ENCODE data around the gene TNFSF8. TPM values are rescaled to one million over a fixed set of nuclear protein-coding genes. Genes with fewer than 3 reads are reported as not detected.

TNFSF8 gene
- total RNA-seq, 1 experiment from 2014 or later: not detected

DNA sequence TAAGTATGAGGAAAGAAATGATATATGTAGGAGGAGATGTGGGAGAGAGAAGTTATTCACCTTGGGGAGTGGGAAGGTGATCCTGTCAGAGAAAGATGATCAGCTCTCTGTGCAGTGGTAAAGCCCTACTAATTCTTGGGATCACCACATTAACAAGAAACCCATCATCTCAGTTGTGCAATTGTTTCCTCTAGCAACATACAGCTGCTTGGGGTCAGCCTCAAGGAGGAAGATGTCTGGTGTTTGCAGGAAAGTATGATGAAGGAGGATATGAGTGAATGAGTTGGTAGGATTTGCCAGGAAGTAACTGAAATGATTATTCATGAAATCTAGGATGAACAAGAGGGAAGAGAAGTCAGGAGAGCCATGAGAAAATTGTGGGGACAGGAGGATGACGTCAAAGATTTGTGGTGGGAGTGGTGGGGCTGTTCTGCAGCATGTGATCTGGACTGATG, 50.1 kb downstream of the TNFSF8 start:
- intact Hi-C loops (cut with micrococcal nuclease; ENCODE audit: unreplicated experiment): loop anchor here (5.0 kb wide), 1 partner anchor 73 kb away; the partner anchor contains the start of gene TNFSF15

DNA sequence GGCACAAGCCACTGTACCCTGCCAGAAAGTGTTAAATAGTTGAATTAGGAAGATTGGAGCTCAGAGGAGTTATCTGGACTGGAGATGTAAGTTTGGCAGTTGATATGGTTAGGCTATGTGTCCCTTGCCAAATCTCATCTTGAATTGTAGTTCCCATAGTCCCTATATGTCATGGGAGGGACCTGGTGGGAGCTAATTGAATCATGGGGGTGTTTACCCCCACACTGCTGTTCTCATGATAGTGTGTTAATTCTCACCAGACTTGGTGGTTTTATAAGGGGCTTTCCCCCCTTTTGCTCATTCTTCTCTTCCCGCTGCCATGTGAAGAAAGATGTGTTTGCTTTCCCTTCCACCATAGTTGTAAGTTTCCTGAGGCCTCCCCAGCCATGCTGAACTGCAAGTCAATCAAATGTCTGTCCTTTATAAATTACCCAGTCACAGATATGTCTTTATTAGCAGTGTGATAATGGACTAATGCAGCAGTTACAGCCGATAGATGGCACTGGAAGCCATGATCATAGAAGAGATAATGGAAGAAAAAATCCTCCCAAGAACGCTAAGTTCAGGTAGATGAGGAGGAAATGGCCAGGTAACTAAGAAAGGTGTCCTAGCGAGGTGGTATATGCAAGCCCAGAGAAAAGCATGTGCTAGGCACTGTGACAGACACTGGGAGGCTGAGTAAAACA, 51.4 kb downstream of the TNFSF8 start:
- Mint-ChIP-seq H3K27ac (ENCODE audit: unreplicated experiment) (no peak overlapping the region), H3K4me1 (ENCODE audit: low read depth, unreplicated experiment) (no peaks in the 10 kb centered on the region), H3K36me3 (ENCODE audit: insufficient read depth, unreplicated experiment) (no peaks in the 10 kb centered on the region), H3K9me3 (ENCODE audit: low read depth, unreplicated experiment) (peaks cover 4% of the 10 kb centered on the region), H3K27me3 (ENCODE audit: unreplicated experiment) (no peaks in the 10 kb centered on the region), H3K4me3 (ENCODE audit: low read depth, unreplicated experiment) (no peak overlapping the region)
- BruUV-seq (replicated peaks): no TSS peak
- no peak for DNase-seq
- TF ChIP-seq, protein P1, sequence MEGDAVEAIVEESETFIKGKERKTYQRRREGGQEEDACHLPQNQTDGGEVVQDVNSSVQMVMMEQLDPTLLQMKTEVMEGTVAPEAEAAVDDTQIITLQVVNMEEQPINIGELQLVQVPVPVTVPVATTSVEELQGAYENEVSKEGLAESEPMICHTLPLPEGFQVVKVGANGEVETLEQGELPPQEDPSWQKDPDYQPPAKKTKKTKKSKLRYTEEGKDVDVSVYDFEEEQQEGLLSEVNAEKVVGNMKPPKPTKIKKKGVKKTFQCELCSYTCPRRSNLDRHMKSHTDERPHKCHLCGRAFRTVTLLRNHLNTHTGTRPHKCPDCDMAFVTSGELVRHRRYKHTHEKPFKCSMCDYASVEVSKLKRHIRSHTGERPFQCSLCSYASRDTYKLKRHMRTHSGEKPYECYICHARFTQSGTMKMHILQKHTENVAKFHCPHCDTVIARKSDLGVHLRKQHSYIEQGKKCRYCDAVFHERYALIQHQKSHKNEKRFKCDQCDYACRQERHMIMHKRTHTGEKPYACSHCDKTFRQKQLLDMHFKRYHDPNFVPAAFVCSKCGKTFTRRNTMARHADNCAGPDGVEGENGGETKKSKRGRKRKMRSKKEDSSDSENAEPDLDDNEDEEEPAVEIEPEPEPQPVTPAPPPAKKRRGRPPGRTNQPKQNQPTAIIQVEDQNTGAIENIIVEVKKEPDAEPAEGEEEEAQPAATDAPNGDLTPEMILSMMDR (IDR thresholded peaks at IDR 0.05; ENCODE audit: unreplicated experiment): no peak
- CTCF ChIA-PET: no interaction called here
- intact Hi-C loops (cut with micrococcal nuclease; ENCODE audit: unreplicated experiment): no loop called here

More for the DNA sequence above, 50.1 kb downstream of the TNFSF8 start:
- no TSS peak for BruUV-seq (replicated peaks)
- H3K27me3 Mint-ChIP-seq (ENCODE audit: unreplicated experiment): no peaks in the 10 kb centered on the region
- CTCF ChIA-PET: no interaction called here
- H3K27ac Mint-ChIP-seq (ENCODE audit: unreplicated experiment): no peak overlapping the region
- H3K36me3 Mint-ChIP-seq (ENCODE audit: insufficient read depth, unreplicated experiment): peaks cover 8% of the 10 kb centered on the region
- peaks cover 10% of the 10 kb centered on the region for H3K4me1 Mint-ChIP-seq (ENCODE audit: low read depth, unreplicated experiment)
- DNase-seq: no peak
- TF ChIP-seq, protein P1 (IDR thresholded peaks at IDR 0.05; ENCODE audit: unreplicated experiment): no peak
- peaks cover 4% of the 10 kb centered on the region for H3K9me3 Mint-ChIP-seq (ENCODE audit: low read depth, unreplicated experiment)
- no peak overlapping the region for H3K4me3 Mint-ChIP-seq (ENCODE audit: low read depth, unreplicated experiment)

DNA sequence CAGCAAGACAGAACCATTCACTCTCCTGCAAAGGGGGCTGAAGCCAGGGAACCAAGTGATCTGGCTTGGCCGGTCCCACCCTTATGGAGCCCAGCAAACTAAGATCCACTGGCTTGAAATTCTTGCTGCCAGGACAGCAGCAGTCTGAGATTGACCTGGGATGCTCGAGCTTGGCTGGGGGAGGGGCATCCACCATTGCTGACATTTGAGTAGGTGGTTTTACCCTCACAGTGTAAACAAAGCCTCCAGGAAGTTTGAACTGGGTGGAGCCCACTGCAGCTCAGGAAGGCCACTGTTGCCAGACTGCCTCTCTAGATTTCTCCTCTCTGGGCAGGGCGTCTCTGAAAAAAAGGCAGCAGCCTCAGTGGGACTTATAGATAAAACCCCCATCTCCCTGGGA, 60.5 kb downstream of the TNFSF8 start:
- CTCF ChIA-PET: interaction anchor here (1.4 kb wide), 1 partner anchor 64 kb away, joined by 3 read pairs; the partner anchor contains the start of gene TNFSF15
- peak; percentile 61 for DNase-seq
- Mint-ChIP-seq H3K36me3 (ENCODE audit: insufficient read depth, unreplicated experiment) (no peaks in the 10 kb centered on the region), H3K9me3 (ENCODE audit: low read depth, unreplicated experiment) (peaks cover 2% of the 10 kb centered on the region), H3K27ac (ENCODE audit: unreplicated experiment) (no peak overlapping the region), H3K4me3 (ENCODE audit: low read depth, unreplicated experiment) (no peak overlapping the region), H3K27me3 (ENCODE audit: unreplicated experiment) (no peaks in the 10 kb centered on the region), H3K4me1 (ENCODE audit: low read depth, unreplicated experiment) (peaks cover 8% of the 10 kb centered on the region)
- intact Hi-C loops (cut with micrococcal nuclease; ENCODE audit: unreplicated experiment): no loop called here
- BruUV-seq (replicated peaks): no TSS peak
- TF ChIP-seq, protein P1 (IDR thresholded peaks at IDR 0.05; ENCODE audit: unreplicated experiment): no peak

DNA sequence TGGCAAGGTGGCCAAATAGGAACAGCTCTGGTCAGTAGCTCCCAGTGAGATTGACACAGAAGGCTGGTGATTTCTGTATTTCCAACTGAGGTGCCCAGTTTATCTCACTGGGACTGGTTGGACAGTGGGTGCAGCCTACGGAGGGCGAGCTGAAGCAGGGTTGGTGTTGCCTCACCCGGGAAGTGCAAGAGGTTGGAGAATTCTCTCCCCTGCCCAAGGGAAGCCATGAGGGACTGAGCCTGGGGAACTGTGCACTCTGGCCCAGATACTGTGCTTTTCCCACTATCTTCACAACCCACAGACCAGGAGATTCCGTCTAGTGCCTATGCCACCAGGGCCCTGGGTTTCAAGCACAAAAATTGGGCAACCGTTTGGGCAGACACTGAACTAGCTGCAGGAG, 61.0 kb downstream of the TNFSF8 start:
- peaks cover 2% of the 10 kb centered on the region for H3K9me3 Mint-ChIP-seq (ENCODE audit: low read depth, unreplicated experiment)
- H3K27me3 Mint-ChIP-seq (ENCODE audit: unreplicated experiment): no peaks in the 10 kb centered on the region
- H3K27ac Mint-ChIP-seq (ENCODE audit: unreplicated experiment): no peak overlapping the region
- no peak overlapping the region for H3K4me3 Mint-ChIP-seq (ENCODE audit: low read depth, unreplicated experiment)
- no peak for DNase-seq
- BruUV-seq (replicated peaks): no TSS peak
- intact Hi-C loops (cut with micrococcal nuclease; ENCODE audit: unreplicated experiment): no loop called here
- CTCF ChIA-PET: interaction anchor here (1.4 kb wide), 1 partner anchor 63 kb away, joined by 3 read pairs; the partner anchor contains the start of gene TNFSF15
- peaks cover 8% of the 10 kb centered on the region for H3K4me1 Mint-ChIP-seq (ENCODE audit: low read depth, unreplicated experiment)
- no peaks in the 10 kb centered on the region for H3K36me3 Mint-ChIP-seq (ENCODE audit: insufficient read depth, unreplicated experiment)
- TF ChIP-seq, protein P1 (IDR thresholded peaks at IDR 0.05; ENCODE audit: unreplicated experiment): no peak
